ENCODE measurements around the gene VAV3.

The VAV3 gene

DNA sequence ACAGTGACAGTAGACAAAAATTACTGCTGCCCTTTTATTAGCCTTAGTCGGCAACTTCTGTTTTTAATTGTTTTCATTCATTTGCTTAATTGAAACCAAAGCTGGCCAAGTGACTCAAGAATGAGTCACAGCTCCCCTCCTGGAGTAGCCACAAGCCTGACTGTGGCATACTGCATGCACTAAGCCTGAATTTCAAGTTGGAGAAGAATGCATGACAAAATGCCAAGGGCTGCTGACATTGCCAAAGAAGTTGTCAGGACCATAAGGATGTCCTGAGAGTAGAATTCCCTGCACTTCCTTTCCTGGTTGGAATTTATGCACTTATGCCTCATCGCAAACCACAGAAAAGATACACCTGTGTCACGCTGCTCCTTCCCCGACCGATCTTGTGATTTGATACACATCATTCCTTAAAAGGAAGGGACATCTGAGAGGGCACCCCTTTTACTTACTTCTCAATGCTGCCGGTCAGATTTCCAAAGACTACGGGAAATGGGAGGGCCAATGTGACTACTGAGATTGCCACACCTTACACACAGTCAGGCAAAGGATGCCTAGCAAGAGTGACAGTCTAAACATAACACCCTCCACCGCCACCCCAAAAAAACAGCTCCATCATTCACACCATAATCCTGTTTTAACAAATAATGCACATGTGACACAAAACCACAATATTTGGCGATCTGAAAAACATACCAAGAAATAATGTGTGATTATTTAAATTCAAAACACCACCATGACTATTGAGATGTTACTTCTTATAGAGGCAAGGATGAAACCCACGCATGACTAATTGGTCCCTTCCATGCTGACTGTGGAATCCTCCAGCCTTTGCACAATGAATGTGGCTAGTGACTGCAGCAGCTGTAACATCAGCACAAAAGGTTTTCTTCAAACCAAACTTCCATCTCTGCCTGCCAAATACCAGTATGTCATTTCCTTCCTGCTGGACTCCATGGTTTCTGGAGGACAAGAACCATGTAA is 28.2 kb downstream of the VAV3 start:
- peak in 1 of 2 donors; percentile 32 for DNase-seq (ENCODE audit: low read depth in 2 of 2, low spot score in 1 of 2)

DNA sequence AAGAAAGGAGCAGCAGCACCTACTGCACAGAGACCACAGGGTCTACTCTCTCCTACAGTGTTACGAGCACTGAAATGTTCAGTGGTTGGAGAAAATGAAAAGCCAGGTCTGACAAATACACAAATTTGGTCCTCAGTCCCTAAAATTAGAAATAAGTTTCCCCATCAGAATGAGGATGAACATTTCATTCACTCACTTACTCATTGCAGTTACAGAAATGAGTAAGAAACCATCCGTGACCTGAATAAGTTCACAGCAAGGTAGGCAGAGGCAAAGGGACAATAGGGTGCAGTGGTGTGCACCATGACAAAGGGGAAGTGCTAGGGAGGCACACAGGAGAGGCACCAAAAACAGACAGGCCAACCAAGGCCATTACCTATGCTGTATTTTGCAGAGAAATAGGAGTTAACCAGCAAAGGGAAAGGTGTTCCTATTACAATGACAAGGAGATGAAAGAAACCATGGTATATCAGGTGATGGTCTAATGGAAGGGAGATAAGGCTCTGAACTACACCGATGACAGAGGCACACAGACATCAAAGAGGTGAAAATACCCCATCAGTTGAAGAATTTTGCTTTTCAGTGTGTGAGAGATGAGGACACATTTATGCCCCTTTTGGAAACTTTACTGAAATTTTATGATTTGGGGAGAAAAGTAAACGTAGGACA is 29.4 kb downstream of the VAV3 start:
- no peak for DNase-seq (ENCODE audit: low read depth in 2 of 2, low spot score in 1 of 2)

DNA sequence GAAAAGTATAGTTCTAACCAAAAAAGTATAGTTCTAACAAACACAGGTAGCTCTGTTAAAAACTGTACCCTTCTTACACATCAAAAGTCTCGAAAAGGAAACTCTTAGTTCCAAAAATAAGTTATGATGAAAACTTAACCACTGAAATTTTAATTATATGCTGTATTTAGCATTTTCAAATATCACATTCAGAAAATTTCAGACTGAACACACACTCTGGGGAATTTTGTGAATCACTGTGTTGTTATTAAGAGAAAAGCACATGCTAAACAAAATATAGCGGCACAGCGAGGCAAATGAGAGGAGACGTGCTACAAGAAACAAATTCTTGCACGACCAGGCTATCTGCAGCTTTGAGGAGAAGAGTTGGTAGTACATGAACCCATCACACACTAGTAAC is 30.4 kb downstream of the VAV3 start:
- DNase-seq (ENCODE audit: low read depth in 2 of 2, low spot score in 1 of 2), result no peak

GRCh38 chr1:107933736-107934135 is 31.2 kb downstream of the VAV3 start:
- no peak for DNase-seq (ENCODE audit: low read depth in 2 of 2, low spot score in 1 of 2)

- no peak for DNase-seq (ENCODE audit: low read depth in 2 of 2, low spot score in 1 of 2)
Observed at GRCh38 chr1:107930292-107930691, 34.7 kb downstream of the VAV3 start.

DNA sequence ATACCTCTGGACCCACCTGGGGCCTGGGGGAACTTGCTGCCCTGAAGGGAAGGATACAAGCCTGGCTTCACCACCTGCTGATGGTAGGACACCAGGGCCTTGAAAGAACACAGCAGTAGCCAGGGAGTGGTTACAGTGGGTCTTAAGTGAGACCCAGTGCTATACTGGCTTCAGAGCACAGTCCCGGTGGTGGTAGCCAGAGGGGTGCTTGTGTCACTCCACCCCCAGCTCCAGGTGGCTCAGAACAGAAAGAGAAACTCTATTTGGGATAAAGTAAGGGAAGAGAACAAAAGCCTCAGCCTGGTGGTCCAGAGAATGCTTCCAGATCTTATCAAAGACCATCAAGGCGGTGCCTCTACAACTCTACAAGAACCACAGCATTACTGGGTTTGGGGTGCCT is 37.2 kb downstream of the VAV3 start:
- no peak for DNase-seq (ENCODE audit: low read depth in 2 of 2, low spot score in 1 of 2)

DNA sequence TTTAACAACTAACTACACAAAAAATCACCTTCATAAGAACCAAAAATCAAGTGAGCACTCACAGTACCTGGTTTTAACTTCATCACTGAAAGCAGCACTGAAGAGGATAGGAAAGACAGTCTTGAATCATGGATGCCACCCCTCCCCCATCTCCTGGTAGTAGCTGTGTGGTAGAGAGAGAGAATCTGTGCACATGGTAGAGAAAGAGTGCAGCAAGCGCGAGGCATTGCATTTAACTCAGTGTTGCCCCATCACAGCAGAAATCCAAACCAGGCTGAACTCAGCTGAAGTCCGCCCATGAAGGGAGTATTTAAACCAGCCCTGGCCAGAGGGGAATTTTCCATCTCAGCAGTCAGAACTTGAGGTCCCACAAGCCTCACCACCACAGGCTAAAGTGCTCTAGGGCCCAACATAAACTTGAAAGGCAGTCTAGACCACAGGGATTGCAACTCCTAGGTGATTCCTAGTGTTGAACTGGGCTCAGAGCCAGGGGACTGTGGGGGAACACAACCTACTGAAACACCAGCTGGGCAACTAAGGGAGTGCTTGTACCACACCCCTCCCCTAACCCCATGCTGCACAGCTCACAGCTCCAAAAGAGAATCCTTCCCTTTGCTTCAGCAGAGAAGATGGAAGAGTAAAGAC is 38.4 kb downstream of the VAV3 start:
- no peak for DNase-seq (ENCODE audit: low read depth in 2 of 2, low spot score in 1 of 2)

GRCh38 chr1:107925565-107925964 is 39.4 kb downstream of the VAV3 start:
- DNase-seq (ENCODE audit: low read depth in 2 of 2, low spot score in 1 of 2), result no peak

GRCh38 chr1:107920999-107921398 is 44.0 kb downstream of the VAV3 start:
- DNase-seq (ENCODE audit: low read depth in 2 of 2, low spot score in 1 of 2), result no peak

DNA sequence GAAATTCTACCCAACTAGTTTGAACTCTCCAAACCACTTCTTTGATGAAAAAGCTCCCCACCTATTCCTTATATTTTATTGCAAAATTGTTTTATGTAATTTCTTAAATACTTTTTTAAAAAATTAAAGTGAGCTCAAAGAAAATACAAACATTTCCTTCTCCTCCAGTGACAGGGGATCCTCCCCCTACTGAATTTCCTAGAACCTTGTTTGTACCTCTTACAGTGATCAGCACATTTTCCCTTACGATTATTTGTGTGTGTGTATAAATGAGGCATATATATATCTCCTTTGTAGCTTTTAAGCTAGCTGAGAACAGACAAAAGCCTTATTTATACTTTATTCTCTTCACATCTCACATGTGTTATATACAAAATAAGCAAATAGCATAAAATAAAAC is 44.4 kb downstream of the VAV3 start:
- no peak for DNase-seq (ENCODE audit: low read depth in 2 of 2, low spot score in 1 of 2)

DNA sequence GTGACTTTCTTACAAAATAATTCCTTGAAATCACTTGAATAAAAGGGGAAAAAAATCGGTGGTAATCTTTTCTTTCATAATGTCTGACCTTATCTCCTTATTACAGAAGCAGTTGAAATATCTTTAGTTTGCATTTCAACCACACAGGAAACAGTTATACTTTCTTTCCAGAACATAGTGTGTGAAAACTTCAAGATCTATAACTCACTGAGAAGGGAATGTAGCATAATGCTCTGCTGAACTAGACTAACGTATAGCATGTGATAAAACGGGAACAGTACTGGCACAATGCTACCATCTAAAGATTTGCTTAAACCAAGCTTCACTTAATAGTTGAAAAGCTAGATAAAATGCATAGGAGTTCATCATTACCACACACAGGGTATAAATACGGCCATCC is 45.0 kb downstream of the VAV3 start:
- no peak for DNase-seq (ENCODE audit: low read depth in 2 of 2, low spot score in 1 of 2)

DNA sequence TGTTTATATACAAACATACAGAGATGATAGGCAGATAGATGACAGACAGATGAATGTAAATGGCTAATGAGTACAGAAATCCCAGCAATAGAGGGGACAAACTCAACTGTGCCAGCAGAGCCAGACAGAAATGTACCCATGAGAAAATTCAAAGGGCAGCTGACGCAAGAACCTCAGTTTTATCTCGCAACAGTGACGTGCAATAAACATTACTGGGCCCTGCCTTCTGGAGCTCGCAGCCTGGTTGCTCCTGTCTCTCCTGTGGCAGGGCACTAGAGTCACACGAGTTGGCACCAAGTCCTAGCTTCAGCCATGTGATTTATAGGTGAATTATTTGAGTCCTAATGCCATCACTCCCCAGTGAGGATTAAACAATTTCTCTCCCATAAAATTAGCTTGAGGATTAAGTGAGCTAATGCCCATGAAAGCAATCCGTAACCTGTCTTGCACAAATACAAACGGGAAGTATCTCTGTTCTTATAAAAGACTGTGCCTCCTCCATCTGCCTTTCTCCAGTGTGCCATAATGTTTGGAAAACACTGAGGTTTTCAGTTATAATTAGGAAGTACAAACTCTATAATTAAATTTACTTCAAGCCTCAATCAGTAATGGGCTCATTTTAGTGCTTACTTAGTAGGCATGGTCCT is 50.7 kb downstream of the VAV3 start:
- DNase-seq (ENCODE audit: low read depth in 2 of 2, low spot score in 1 of 2), result no peak

DNA sequence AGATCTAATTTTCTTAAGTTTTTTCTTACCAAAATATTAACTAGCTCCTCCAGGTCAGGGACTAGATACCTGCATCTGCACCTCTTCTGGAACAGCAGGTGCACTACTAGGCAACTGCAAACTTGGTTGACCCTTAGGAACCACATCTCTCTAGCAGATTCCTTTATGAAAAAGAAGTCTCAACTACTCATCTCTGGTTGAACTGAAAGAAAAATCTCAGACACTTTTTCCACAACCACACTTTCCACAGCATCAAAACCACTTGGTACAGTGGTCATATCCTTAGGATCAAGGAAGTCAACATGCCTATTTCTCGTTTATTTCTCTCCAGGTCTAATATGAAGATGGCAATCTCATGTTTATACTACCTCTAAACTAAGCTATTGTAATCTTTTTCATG is 52.3 kb downstream of the VAV3 start:
- DNase-seq (ENCODE audit: low read depth in 2 of 2, low spot score in 1 of 2), result no peak

- DNase-seq (ENCODE audit: low read depth in 2 of 2, low spot score in 1 of 2), result no peak
Observed at GRCh38 chr1:107900090-107900945, 64.7 kb downstream of the VAV3 start.

DNA sequence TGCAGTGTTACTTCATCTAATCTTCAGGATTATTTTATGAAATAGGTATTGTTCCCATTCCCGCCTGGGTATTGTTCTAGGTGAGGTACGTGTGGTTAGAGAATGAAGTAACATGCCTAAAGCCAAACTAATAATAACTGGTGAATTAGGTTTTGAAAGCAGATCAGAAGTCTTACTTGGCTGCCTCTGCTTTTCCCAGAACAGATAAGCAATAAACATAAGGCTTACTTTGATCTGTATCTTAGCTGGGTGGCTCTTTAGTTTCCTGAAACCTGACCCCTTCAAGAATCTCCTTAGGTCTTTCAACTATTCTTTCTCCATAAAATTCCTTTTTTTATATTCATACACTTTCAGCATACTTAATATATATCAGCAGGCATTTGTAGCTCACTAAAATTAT is 65.3 kb downstream of the VAV3 start:
- no peak for DNase-seq (ENCODE audit: low read depth in 2 of 2, low spot score in 1 of 2)

- peak in 1 of 2 donors; percentile 2 for DNase-seq (ENCODE audit: low read depth in 2 of 2, low spot score in 1 of 2)
Observed at GRCh38 chr1:107897438-107898345, 67.3 kb downstream of the VAV3 start.

DNA sequence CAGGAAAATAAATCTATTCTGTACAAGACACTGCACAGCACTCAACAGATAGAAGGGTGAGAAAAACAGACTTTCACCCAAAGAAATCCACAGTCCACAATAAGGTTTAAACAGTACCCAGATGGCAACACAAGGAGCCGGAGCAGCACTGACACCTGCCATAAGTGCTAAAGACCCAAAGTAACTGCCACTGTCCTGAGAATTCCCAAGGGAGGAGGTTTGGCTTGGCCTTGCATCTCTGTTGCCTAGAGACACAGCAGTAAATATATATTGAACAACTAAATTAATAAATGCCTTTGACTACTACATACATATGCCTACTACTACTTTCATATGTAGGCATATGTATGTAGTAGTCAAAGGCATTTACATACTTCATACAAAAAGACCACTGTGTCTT is 68.0 kb downstream of the VAV3 start:
- no peak for DNase-seq (ENCODE audit: low read depth in 2 of 2, low spot score in 1 of 2)

DNA sequence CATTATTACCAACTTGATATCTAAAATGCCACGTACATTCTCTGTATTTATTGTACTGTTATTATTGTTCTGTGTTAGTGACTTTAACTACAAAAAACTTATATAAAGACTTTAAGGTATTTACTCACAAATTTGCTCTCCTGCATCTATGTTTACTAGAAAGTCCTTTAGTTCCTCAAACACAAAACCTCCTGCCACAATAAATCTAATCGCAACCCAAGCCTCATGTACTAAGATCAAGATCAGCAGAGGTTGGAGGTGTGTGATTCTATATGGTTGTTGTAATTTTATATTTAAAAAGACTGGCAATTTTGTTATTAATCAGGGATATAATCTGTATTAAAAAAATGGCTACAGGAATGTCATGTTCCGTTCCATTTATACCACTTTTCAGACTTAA is 68.6 kb downstream of the VAV3 start:
- no peak for DNase-seq (ENCODE audit: low read depth in 2 of 2, low spot score in 1 of 2)

GRCh38 chr1:107895403-107896191 is 69.4 kb downstream of the VAV3 start:
- DNase-seq (ENCODE audit: low read depth in 2 of 2, low spot score in 1 of 2), result no peak
